ENCODE data around the gene NLRP6. TPM values are rescaled to one million over a fixed set of nuclear protein-coding genes. Genes with fewer than 3 reads are reported as not detected.

Gene NLRP6
- total RNA-seq, 1 experiment from 2014 or later, result not detected

DNA sequence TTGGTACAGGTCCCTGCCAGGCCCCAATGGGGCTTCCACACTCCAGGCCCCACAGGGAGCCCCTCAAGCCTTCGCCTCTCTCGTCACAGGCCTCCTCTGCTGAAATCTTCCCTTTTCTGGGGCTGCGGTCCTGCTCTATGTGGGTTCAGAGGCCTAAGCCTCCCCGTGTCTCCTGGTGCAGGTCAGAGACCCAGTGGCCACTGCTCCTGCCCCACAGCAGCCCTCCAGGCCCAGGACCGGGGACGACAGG lies 48.3 kb downstream of the NLRP6 start:
- Histone ChIP-seq H3K4me1 (ENCODE audit: insufficient read depth, low read length, poor library complexity, severe bottlenecking) (peaks cover 5% of the 10 kb centered on the region), H3K9me3 (ENCODE audit: low read depth, low read length, poor library complexity, severe bottlenecking) (no peaks in the 10 kb centered on the region), H3K4me3 (ENCODE audit: low read depth, low read length, poor library complexity, severe bottlenecking) (no peak overlapping the region), H3K36me3 (ENCODE audit: insufficient read depth, low read length, poor library complexity, severe bottlenecking) (no peaks in the 10 kb centered on the region), H3K27ac (ENCODE audit: low read depth, low read length, poor library complexity, severe bottlenecking) (peak overlapping the region; percentile 47), H3K27me3 (replicated peaks; ENCODE audit: insufficient read depth, low read depth, low read length, poor library complexity) (no peaks in the 10 kb centered on the region)
- no peak for DNase-seq (ENCODE audit: low spot score)
- no peak for TF ChIP-seq EZH2 (IDR thresholded peaks at IDR 0.05; ENCODE audit: borderline replicate concordance, low read depth, low read length, poor library complexity, severe bottlenecking)
- TF ChIP-seq, protein P1, sequence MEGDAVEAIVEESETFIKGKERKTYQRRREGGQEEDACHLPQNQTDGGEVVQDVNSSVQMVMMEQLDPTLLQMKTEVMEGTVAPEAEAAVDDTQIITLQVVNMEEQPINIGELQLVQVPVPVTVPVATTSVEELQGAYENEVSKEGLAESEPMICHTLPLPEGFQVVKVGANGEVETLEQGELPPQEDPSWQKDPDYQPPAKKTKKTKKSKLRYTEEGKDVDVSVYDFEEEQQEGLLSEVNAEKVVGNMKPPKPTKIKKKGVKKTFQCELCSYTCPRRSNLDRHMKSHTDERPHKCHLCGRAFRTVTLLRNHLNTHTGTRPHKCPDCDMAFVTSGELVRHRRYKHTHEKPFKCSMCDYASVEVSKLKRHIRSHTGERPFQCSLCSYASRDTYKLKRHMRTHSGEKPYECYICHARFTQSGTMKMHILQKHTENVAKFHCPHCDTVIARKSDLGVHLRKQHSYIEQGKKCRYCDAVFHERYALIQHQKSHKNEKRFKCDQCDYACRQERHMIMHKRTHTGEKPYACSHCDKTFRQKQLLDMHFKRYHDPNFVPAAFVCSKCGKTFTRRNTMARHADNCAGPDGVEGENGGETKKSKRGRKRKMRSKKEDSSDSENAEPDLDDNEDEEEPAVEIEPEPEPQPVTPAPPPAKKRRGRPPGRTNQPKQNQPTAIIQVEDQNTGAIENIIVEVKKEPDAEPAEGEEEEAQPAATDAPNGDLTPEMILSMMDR (conservative IDR thresholded peaks at IDR 0.05; ENCODE audit: low read depth, low read length), result no peak
- intact Hi-C loops (cut with micrococcal nuclease; ENCODE audit: unreplicated experiment), result loop anchor here (1.0 kb wide), 1 partner anchor 9 kb away; no protein-coding TSS in a partner anchor
- POLR2A ChIA-PET (ENCODE audit: low non-redundant PET), result no interaction called here
- BruUV-seq (replicated peaks), result no TSS peak
- CTCF ChIA-PET, result no interaction called here

DNA sequence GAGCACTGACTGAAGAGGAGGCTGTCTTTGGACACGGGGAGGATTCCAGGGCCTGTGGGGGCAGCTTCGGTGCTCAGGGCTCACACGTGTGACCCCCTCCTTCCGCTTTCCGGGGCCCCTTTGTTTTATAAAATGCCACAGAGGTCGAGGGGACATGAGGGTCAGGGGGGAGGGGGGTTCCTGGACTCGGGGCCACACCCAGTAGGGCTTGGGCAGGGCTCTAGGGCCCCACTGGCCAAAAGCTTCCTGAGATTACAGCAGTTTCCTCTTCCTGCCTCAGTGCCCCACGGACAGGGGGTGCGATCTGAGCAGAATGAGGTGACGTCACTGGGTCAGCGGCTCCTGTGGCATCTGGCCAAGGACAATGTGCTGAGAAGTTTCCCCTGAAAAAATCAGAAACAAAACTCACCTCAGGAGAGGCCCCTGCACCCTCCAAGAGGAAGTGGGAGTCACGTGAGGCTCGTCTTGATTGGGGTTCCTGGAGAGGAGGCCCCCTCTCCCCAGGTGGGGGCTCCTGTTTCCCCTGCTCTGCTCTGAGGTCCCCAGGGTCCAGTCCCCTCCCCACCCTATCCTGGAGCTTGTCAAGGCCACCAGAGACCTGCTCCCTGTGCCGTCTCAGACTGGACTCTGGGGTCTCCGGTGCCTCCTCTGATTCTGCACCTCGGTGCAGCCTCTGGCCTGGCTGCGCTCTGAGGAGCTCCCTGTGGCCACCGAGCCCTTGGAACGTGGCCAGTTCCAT lies 48.8 kb downstream of the NLRP6 start:
- ChIA-PET POLR2A (ENCODE audit: low non-redundant PET) (no interaction called here), CTCF (no interaction called here)
- H3K4me3 ChIP-seq (ENCODE audit: low read depth, low read length, poor library complexity, severe bottlenecking), result no peak overlapping the region
- H3K36me3 ChIP-seq (ENCODE audit: insufficient read depth, low read length, poor library complexity, severe bottlenecking), result no peaks in the 10 kb centered on the region
- TF ChIP-seq, protein P1 (conservative IDR thresholded peaks at IDR 0.05; ENCODE audit: low read depth, low read length), result no peak
- no peak for TF ChIP-seq EZH2 (IDR thresholded peaks at IDR 0.05; ENCODE audit: borderline replicate concordance, low read depth, low read length, poor library complexity, severe bottlenecking)
- intact Hi-C loops (cut with micrococcal nuclease; ENCODE audit: unreplicated experiment), result loop anchor here (1.0 kb wide), 1 partner anchor 10 kb away; no protein-coding TSS in a partner anchor
- H3K27ac ChIP-seq (ENCODE audit: low read depth, low read length, poor library complexity, severe bottlenecking), result peak overlapping the region; percentile 47
- no peaks in the 10 kb centered on the region for H3K27me3 ChIP-seq (replicated peaks; ENCODE audit: insufficient read depth, low read depth, low read length, poor library complexity)
- no peak for DNase-seq (ENCODE audit: low spot score)
- BruUV-seq (replicated peaks), result no TSS peak
- peaks cover 5% of the 10 kb centered on the region for H3K4me1 ChIP-seq (ENCODE audit: insufficient read depth, low read length, poor library complexity, severe bottlenecking)
- no peaks in the 10 kb centered on the region for H3K9me3 ChIP-seq (ENCODE audit: low read depth, low read length, poor library complexity, severe bottlenecking)

DNA sequence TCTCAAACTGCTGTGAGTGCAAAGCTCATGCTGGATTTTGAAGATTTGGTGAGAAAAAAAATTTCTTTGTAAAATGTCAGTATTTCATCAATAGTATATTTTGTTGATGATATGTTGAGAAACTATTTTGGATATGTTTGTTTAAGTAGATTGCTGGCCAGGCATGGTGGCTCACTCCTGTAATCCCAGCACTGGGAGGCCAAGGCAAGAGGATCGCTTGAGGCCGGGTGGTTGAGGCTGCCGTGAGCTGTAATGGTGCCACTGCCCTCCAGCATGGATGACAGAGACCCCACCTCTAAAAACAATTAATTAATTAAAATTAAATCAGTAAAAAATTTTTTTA lies 49.3 kb downstream of the NLRP6 start:
- no peaks in the 10 kb centered on the region for H3K27me3 ChIP-seq (replicated peaks; ENCODE audit: insufficient read depth, low read depth, low read length, poor library complexity)
- no peak overlapping the region for H3K4me3 ChIP-seq (ENCODE audit: low read depth, low read length, poor library complexity, severe bottlenecking)
- no peak for DNase-seq (ENCODE audit: low spot score)
- H3K4me1 ChIP-seq (ENCODE audit: insufficient read depth, low read length, poor library complexity, severe bottlenecking), result peaks cover 5% of the 10 kb centered on the region
- TF ChIP-seq, protein P1 (conservative IDR thresholded peaks at IDR 0.05; ENCODE audit: low read depth, low read length), result no peak
- TF ChIP-seq EZH2 (IDR thresholded peaks at IDR 0.05; ENCODE audit: borderline replicate concordance, low read depth, low read length, poor library complexity, severe bottlenecking), result no peak
- no TSS peak for BruUV-seq (replicated peaks)
- H3K9me3 ChIP-seq (ENCODE audit: low read depth, low read length, poor library complexity, severe bottlenecking), result no peaks in the 10 kb centered on the region
- no peak overlapping the region for H3K27ac ChIP-seq (ENCODE audit: low read depth, low read length, poor library complexity, severe bottlenecking)
- no peaks in the 10 kb centered on the region for H3K36me3 ChIP-seq (ENCODE audit: insufficient read depth, low read length, poor library complexity, severe bottlenecking)
- intact Hi-C loops (cut with micrococcal nuclease; ENCODE audit: unreplicated experiment), result no loop called here
- POLR2A ChIA-PET (ENCODE audit: low non-redundant PET), result no interaction called here
- CTCF ChIA-PET, result no interaction called here

Measured in A673 (cell line).